Testis (tissue), 2 donors: ENCODE results near the gene MAP1S.

Experiments
- POLR2A ChIP-seq: fragments of 450-650 bp; IDR thresholded peaks from one replicate; pipeline ENCODE4 v1.6.1; 2017; ENCODE audit warnings: antibody characterized with exemption, mild to moderate bottlenecking, moderate library complexity
- TF ChIP-seq, protein P1 (sequence below), 3 experiments: fragments of 450-650 bp in 2 of 3; fragments of 200-600 bp in 1 of 3; sonication (generic) in 1 of 3; IDR thresholded peaks; one replicate each; pipeline ENCODE4 v1.5.1; 2016 to 2019; ENCODE audit warnings: antibody characterized with exemption in 3 of 3, mild to moderate bottlenecking in 2 of 3, moderate library complexity in 1 of 3

DNA sequence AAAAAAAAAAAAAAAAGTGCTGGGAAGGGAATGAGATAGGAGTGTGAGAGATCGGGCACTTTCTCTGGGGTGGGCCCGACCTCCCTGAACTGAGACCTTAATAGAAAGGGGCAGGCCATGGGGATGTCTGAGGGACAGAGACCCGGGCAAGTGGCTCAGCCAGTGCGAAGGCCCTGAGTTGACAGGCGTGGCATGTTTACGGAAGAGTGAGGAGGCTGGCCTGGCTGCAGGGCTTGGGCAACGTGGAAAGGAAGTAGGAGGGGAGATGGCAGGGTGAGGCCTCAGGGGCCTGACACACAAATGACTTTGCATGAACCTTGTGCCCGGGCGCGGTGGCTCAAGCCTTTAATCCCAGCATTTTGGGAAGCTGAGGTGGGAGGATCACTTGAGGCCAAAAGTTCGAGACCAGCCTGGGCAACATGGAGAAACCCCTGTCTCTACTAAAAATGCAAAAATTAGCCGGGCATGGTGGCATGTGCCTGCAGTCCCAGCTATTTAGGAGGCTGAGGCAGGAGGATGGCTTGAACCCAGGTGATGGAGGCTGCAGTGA, 45.9 kb downstream of the MAP1S start:
- TF ChIP-seq, protein P1, sequence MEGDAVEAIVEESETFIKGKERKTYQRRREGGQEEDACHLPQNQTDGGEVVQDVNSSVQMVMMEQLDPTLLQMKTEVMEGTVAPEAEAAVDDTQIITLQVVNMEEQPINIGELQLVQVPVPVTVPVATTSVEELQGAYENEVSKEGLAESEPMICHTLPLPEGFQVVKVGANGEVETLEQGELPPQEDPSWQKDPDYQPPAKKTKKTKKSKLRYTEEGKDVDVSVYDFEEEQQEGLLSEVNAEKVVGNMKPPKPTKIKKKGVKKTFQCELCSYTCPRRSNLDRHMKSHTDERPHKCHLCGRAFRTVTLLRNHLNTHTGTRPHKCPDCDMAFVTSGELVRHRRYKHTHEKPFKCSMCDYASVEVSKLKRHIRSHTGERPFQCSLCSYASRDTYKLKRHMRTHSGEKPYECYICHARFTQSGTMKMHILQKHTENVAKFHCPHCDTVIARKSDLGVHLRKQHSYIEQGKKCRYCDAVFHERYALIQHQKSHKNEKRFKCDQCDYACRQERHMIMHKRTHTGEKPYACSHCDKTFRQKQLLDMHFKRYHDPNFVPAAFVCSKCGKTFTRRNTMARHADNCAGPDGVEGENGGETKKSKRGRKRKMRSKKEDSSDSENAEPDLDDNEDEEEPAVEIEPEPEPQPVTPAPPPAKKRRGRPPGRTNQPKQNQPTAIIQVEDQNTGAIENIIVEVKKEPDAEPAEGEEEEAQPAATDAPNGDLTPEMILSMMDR (IDR thresholded peaks at IDR 0.05), result no peak
- TF ChIP-seq POLR2A, result no peak
